ENCODE results near the gene RAE1. TPM values are rescaled to one million over a fixed set of nuclear protein-coding genes. Genes with fewer than 3 reads are reported as not detected.

RAE1 gene
- total RNA-seq, 1 donor from 2014 or later: 24.7 TPM

GRCh38 chr20:57353351-57353750 is 2.3 kb downstream of the RAE1 start:
- TF ChIP-seq, protein P1, sequence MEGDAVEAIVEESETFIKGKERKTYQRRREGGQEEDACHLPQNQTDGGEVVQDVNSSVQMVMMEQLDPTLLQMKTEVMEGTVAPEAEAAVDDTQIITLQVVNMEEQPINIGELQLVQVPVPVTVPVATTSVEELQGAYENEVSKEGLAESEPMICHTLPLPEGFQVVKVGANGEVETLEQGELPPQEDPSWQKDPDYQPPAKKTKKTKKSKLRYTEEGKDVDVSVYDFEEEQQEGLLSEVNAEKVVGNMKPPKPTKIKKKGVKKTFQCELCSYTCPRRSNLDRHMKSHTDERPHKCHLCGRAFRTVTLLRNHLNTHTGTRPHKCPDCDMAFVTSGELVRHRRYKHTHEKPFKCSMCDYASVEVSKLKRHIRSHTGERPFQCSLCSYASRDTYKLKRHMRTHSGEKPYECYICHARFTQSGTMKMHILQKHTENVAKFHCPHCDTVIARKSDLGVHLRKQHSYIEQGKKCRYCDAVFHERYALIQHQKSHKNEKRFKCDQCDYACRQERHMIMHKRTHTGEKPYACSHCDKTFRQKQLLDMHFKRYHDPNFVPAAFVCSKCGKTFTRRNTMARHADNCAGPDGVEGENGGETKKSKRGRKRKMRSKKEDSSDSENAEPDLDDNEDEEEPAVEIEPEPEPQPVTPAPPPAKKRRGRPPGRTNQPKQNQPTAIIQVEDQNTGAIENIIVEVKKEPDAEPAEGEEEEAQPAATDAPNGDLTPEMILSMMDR (IDR thresholded peaks at IDR 0.05): no peak
- Mint-ChIP-seq H3K4me1 (ENCODE audit: unreplicated experiment) (peaks cover 12% of the 10 kb centered on the region), H3K27ac (ENCODE audit: unreplicated experiment) (no peak overlapping the region), H3K4me3 (ENCODE audit: unreplicated experiment) (peak overlapping the region; percentile 28), H3K9me3 (ENCODE audit: unreplicated experiment) (no peaks in the 10 kb centered on the region), H3K36me3 (ENCODE audit: unreplicated experiment) (peaks cover 32% of the 10 kb centered on the region), H3K27me3 (ENCODE audit: unreplicated experiment) (no peaks in the 10 kb centered on the region)
- no peak for DNase-seq (ENCODE audit: extremely low spot score, unreplicated experiment)

GRCh38 chr20:57361517-57361916 is 10.5 kb downstream of the RAE1 start:
- no peak for DNase-seq (ENCODE audit: extremely low spot score, unreplicated experiment)
- no peak overlapping the region for H3K4me3 Mint-ChIP-seq (ENCODE audit: unreplicated experiment)
- no peak overlapping the region for H3K27ac Mint-ChIP-seq (ENCODE audit: unreplicated experiment)
- peaks cover 3% of the 10 kb centered on the region for H3K4me1 Mint-ChIP-seq (ENCODE audit: unreplicated experiment)
- H3K27me3 Mint-ChIP-seq (ENCODE audit: unreplicated experiment): no peaks in the 10 kb centered on the region
- no peaks in the 10 kb centered on the region for H3K9me3 Mint-ChIP-seq (ENCODE audit: unreplicated experiment)
- peaks cover 32% of the 10 kb centered on the region for H3K36me3 Mint-ChIP-seq (ENCODE audit: unreplicated experiment)
- TF ChIP-seq, protein P1 (IDR thresholded peaks at IDR 0.05): no peak

GRCh38 chr20:57364451-57364850 is 13.4 kb downstream of the RAE1 start:
- Mint-ChIP-seq H3K36me3 (ENCODE audit: unreplicated experiment) (peaks cover 48% of the 10 kb centered on the region), H3K9me3 (ENCODE audit: unreplicated experiment) (no peaks in the 10 kb centered on the region), H3K27ac (ENCODE audit: unreplicated experiment) (no peak overlapping the region), H3K4me1 (ENCODE audit: unreplicated experiment) (peaks cover 3% of the 10 kb centered on the region), H3K4me3 (ENCODE audit: unreplicated experiment) (no peak overlapping the region), H3K27me3 (ENCODE audit: unreplicated experiment) (no peaks in the 10 kb centered on the region)
- TF ChIP-seq, protein P1 (IDR thresholded peaks at IDR 0.05): no peak
- DNase-seq (ENCODE audit: extremely low spot score, unreplicated experiment): no peak

- Mint-ChIP-seq H3K9me3 (ENCODE audit: unreplicated experiment) (no peaks in the 10 kb centered on the region), H3K4me3 (ENCODE audit: unreplicated experiment) (no peak overlapping the region), H3K36me3 (ENCODE audit: unreplicated experiment) (peaks cover 65% of the 10 kb centered on the region), H3K27me3 (ENCODE audit: unreplicated experiment) (no peaks in the 10 kb centered on the region), H3K4me1 (ENCODE audit: unreplicated experiment) (no peaks in the 10 kb centered on the region), H3K27ac (ENCODE audit: unreplicated experiment) (no peak overlapping the region)
- TF ChIP-seq, protein P1 (IDR thresholded peaks at IDR 0.05): no peak
- no peak for DNase-seq (ENCODE audit: extremely low spot score, unreplicated experiment)
Measured at GRCh38 chr20:57369596-57369995, 18.5 kb downstream of the RAE1 start.

- no peaks in the 10 kb centered on the region for H3K27me3 Mint-ChIP-seq (ENCODE audit: unreplicated experiment)
- peaks cover 62% of the 10 kb centered on the region for H3K36me3 Mint-ChIP-seq (ENCODE audit: unreplicated experiment)
- H3K9me3 Mint-ChIP-seq (ENCODE audit: unreplicated experiment): no peaks in the 10 kb centered on the region
- H3K4me3 Mint-ChIP-seq (ENCODE audit: unreplicated experiment): no peak overlapping the region
- TF ChIP-seq, protein P1 (IDR thresholded peaks at IDR 0.05): no peak
- no peaks in the 10 kb centered on the region for H3K4me1 Mint-ChIP-seq (ENCODE audit: unreplicated experiment)
- H3K27ac Mint-ChIP-seq (ENCODE audit: unreplicated experiment): no peak overlapping the region
- no peak for DNase-seq (ENCODE audit: extremely low spot score, unreplicated experiment)
Measured at GRCh38 chr20:57370316-57370715, 19.3 kb downstream of the RAE1 start.

All from osteocyte (in vitro differentiated cells).